ENCODE results near the gene HOXC10. TPM values are rescaled to one million over a fixed set of nuclear protein-coding genes. Genes with fewer than 3 reads are reported as not detected.

HOXC10 gene
- polyA plus RNA-seq, 3 donors = not detected

DNA sequence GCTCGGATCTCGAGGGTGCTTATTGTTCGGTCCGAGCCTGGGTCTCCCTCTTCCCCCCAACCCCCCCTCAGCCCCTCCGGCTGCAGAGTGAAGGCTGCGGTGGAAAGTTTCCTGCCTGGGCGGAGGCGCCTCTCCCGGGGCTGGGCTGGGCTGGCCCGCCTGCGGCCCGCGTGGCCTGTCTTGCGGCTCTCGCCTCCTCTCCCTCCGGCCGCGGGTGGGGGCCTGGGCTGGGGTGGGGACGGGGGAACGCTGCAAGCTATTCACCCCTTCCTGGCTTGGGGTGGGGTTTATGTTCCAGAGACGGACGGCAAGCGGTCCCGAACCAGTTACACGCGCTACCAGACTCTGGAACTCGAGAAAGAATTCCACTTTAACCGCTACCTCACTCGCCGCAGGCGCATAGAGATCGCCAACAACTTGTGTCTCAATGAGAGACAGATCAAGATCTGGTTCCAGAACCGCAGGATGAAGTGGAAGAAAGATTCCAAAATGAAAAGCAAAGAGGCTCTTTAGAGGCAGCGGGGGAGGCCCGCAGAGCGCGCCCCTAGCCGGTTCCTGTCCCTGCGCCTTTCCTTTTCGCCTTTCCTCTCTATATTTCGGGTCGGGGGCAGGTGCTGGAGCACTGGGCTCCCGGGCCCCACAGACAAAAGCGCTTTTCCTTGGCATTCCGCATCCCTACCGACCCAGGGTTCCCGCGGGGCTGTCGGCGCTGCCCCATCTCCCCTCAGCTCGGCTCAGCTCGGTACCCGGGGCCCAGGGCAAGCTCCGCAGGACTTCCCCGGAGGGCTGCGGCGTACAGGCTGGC lies 49.2 kb downstream of the HOXC10 start:
- intact Hi-C loops (cut with micrococcal nuclease) = loop anchor here in 1 of 2 donors (10.0 kb wide), 1 partner anchor 59 kb away; the partner anchor contains the start of genes HOTAIR and HOXC11
- H3K4me2 ChIP-seq (replicated peaks; ENCODE audit: extremely low read depth, low read length, poor library complexity, severe bottlenecking) = no peak overlapping the region
- no peak overlapping the region for H3K27ac Mint-ChIP-seq

GRCh38 chr12:54034785-54035310 lies 49.9 kb downstream of the HOXC10 start:
- Histone ChIP-seq H3K36me3 (replicated peaks in 1 of 2; ENCODE audit: control insufficient read depth in 1 of 2, insufficient read depth in 2 of 2, low read length in 2 of 2) (no peaks in the 10 kb centered on the region), H3K9me3 (replicated peaks in 1 of 2; ENCODE audit: control insufficient read depth in 1 of 2, insufficient read depth in 1 of 2, low read length in 2 of 2) (peaks cover 22 to 60% of the 10 kb centered on the region in 2 donors), H3K27ac (ENCODE audit: low read depth in 1 of 2, low read length in 2 of 2) (no peak overlapping the region), H3K4me2 (replicated peaks; ENCODE audit: extremely low read depth, low read length, poor library complexity, severe bottlenecking) (no peak overlapping the region), H3K4me1 (ENCODE audit: control insufficient read depth in 1 of 2, insufficient read depth in 2 of 2, low read length in 2 of 2) (no peaks in the 10 kb centered on the region), H3K27me3 (ENCODE audit: control insufficient read depth in 2 of 2, insufficient read depth in 2 of 2, low read length in 2 of 2) (peaks cover 84 to 99% of the 10 kb centered on the region in 2 donors), H4K20me1 (ENCODE audit: insufficient read depth, low read length) (no peaks in the 10 kb centered on the region), H3K4me3 (replicated peaks in 1 of 3; ENCODE audit: low read depth in 2 of 3, low read length in 3 of 3) (no peak overlapping the region), H3K9ac (ENCODE audit: insufficient read depth, low read length, poor library complexity, severe bottlenecking) (no peak overlapping the region), H2AFZ (ENCODE audit: insufficient read depth, low read depth, low read length, poor library complexity, severe bottlenecking) (no peak overlapping the region), H3K79me2 (ENCODE audit: insufficient read depth, low read length) (no peaks in the 10 kb centered on the region)
- Mint-ChIP-seq H3K27me3 (ENCODE audit: low read depth in 3 of 3) (peaks cover 93 to 100% (median 95%) of the 10 kb centered on the region in 3 donors), H3K36me3 (peaks cover 5 to 14% of the 10 kb centered on the region in 2 donors), H3K4me1 (peaks cover 6% of the 10 kb centered on the region), H3K27ac (no peak overlapping the region), H3K4me3 (peak overlapping the region in 1 of 2 donors; percentile 78), H3K9me3 (peaks cover 6 to 39% (median 25%) of the 10 kb centered on the region in 7 donors)
- intact Hi-C loops (cut with micrococcal nuclease) = loop anchor here in 1 of 2 donors (10.0 kb wide), 1 partner anchor 60 kb away; the partner anchor contains the start of genes HOTAIR and HOXC11
- no peak for DNase-seq
- 36% methylated on average over 14 of the region's 22 CpGs for WGBS (ENCODE audit: insufficient coverage)
- TF ChIP-seq, protein P1, sequence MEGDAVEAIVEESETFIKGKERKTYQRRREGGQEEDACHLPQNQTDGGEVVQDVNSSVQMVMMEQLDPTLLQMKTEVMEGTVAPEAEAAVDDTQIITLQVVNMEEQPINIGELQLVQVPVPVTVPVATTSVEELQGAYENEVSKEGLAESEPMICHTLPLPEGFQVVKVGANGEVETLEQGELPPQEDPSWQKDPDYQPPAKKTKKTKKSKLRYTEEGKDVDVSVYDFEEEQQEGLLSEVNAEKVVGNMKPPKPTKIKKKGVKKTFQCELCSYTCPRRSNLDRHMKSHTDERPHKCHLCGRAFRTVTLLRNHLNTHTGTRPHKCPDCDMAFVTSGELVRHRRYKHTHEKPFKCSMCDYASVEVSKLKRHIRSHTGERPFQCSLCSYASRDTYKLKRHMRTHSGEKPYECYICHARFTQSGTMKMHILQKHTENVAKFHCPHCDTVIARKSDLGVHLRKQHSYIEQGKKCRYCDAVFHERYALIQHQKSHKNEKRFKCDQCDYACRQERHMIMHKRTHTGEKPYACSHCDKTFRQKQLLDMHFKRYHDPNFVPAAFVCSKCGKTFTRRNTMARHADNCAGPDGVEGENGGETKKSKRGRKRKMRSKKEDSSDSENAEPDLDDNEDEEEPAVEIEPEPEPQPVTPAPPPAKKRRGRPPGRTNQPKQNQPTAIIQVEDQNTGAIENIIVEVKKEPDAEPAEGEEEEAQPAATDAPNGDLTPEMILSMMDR (IDR thresholded peaks at IDR 0.05) = no peak

More for the DNA sequence above, 49.2 kb downstream of the HOXC10 start:
- DNase-seq = no peak
- WGBS (ENCODE audit: insufficient coverage) = 6% methylated on average over 46 of the region's 57 CpGs
- Histone ChIP-seq H2AFZ (ENCODE audit: insufficient read depth, low read depth, low read length, poor library complexity, severe bottlenecking) (no peak overlapping the region), H3K9ac (ENCODE audit: insufficient read depth, low read length, poor library complexity, severe bottlenecking) (no peak overlapping the region), H3K4me3 (replicated peaks in 1 of 3; ENCODE audit: low read depth in 2 of 3, low read length in 3 of 3) (no peak overlapping the region), H3K27me3 (ENCODE audit: control insufficient read depth in 2 of 2, insufficient read depth in 2 of 2, low read length in 2 of 2) (peaks cover 79 to 99% of the 10 kb centered on the region in 2 donors), H3K9me3 (replicated peaks in 1 of 2; ENCODE audit: control insufficient read depth in 1 of 2, insufficient read depth in 1 of 2, low read length in 2 of 2) (peaks cover 26 to 57% of the 10 kb centered on the region in 2 donors), H3K79me2 (ENCODE audit: insufficient read depth, low read length) (no peaks in the 10 kb centered on the region), H3K36me3 (replicated peaks in 1 of 2; ENCODE audit: control insufficient read depth in 1 of 2, insufficient read depth in 2 of 2, low read length in 2 of 2) (no peaks in the 10 kb centered on the region), H3K4me1 (ENCODE audit: control insufficient read depth in 1 of 2, insufficient read depth in 2 of 2, low read length in 2 of 2) (no peaks in the 10 kb centered on the region), H3K27ac (ENCODE audit: low read depth in 1 of 2, low read length in 2 of 2) (no peak overlapping the region), H4K20me1 (ENCODE audit: insufficient read depth, low read length) (no peaks in the 10 kb centered on the region)
- Mint-ChIP-seq H3K27me3 (ENCODE audit: low read depth in 3 of 3) (peaks cover 92 to 99% (median 95%) of the 10 kb centered on the region in 3 donors), H3K36me3 (peaks cover 5 to 14% of the 10 kb centered on the region in 2 donors), H3K4me1 (peaks cover 10% of the 10 kb centered on the region), H3K9me3 (peaks cover 6 to 36% (median 25%) of the 10 kb centered on the region in 7 donors), H3K4me3 (peak overlapping the region in 1 of 2 donors; percentile 78)
- TF ChIP-seq, protein P1 (IDR thresholded peaks at IDR 0.05) = no peak

Data from CD14-positive monocyte (primary cell).